PC-9 (cell line): Measurements from ENCODE around the gene CNTNAP5. TPM values are rescaled to one million over a fixed set of nuclear protein-coding genes. Genes with fewer than 3 reads are reported as not detected.

Experiments used
- BruUV-seq: library from RNA; stranded (reverse); fragments of 400-500 nt; replicated peaks from 2 replicates; lab custom pipeline; 2021; lab: Mats Ljungman, UMichigan
- CTCF ChIA-PET: fragments of 300-600 bp; sonication (Branson Sonifier 250); formaldehyde crosslinking; loops from one replicate; lab custom pipeline; 2022; ENCODE audit warnings: antibody characterized with exemption; lab: Charles Lee
- POLR2A ChIA-PET: fragments of 300-600 bp; sonication (Branson Sonifier 250); formaldehyde crosslinking; loops from one replicate; lab custom pipeline; 2022; ENCODE audit warnings: antibody characterized with exemption; ENCODE audit not compliant: unreplicated experiment; lab: Charles Lee
- DNase-seq, 2 experiments: peaks; one replicate each; pipeline versions ENCODE4 v3.0.0 to v3.0.0-alpha.2; 2015 to 2022; ENCODE audit warnings: mixed read lengths in 1 of 2
- H2AFZ ChIP-seq: fragments of 200-600 bp; sonication (generic); 2 replicates; pipeline ENCODE4 v1.8.1; 2017; ENCODE audit warnings: antibody characterized with exemption
- H3F3A ChIP-seq: fragments of 200-600 bp; sonication (generic); 2 replicates; pipeline ENCODE4 v1.8.1; 2017; ENCODE audit warnings: antibody characterized with exemption, mild to moderate bottlenecking, low read depth; ENCODE audit not compliant: insufficient read depth
- H3K27ac ChIP-seq: fragments of 200-600 bp; sonication (generic); 2 replicates; pipeline ENCODE4 v1.6.1; 2016; ENCODE audit warnings: mixed run types
- H3K27me3 ChIP-seq: fragments of 200-600 bp; sonication (generic); 2 replicates; pipeline ENCODE4 v1.6.1; 2016; ENCODE audit warnings: low read depth, mixed run types; ENCODE audit not compliant: insufficient read depth
- H3K36me3 ChIP-seq: fragments of 200-600 bp; sonication (generic); 2 replicates; pipeline ENCODE4 v1.6.1; 2016; ENCODE audit warnings: low read depth, mixed run types
- H3K4me1 ChIP-seq: fragments of 200-600 bp; sonication (generic); replicated peaks from 2 replicates; pipeline ENCODE4 v1.6.1; 2016; ENCODE audit warnings: mixed run types; ENCODE audit not compliant: insufficient read depth
- H3K4me2 ChIP-seq: fragments of 200-600 bp; sonication (generic); 2 replicates; pipeline ENCODE4 v1.6.1; 2017; ENCODE audit warnings: mixed run types
- H3K4me3 ChIP-seq: fragments of 200-600 bp; sonication (generic); 2 replicates; pipeline ENCODE4 v1.6.1; 2016; ENCODE audit warnings: mixed run types
- H3K79me2 ChIP-seq: fragments of 200-600 bp; sonication (generic); 2 replicates; pipeline ENCODE4 v1.6.1; 2017; ENCODE audit warnings: low read depth, mixed run types
- H3K9me2 ChIP-seq: fragments of 200-600 bp; sonication (generic); 2 replicates; pipeline ENCODE4 v1.8.1; 2017; ENCODE audit warnings: mild to moderate bottlenecking; ENCODE audit not compliant: insufficient read depth
- H3K9me3 ChIP-seq: fragments of 200-600 bp; sonication (generic); 2 replicates; pipeline ENCODE4 v1.8.1; 2016; ENCODE audit warnings: low read depth; ENCODE audit not compliant: insufficient read depth
- H4K20me1 ChIP-seq: fragments of 200-600 bp; sonication (generic); 2 replicates; pipeline ENCODE4 v1.8.1; 2017; ENCODE audit not compliant: insufficient read depth
- EZH2 ChIP-seq: fragments of 200-600 bp; sonication (generic); IDR thresholded peaks from 2 replicates; pipeline ENCODE4 v1.8.0; 2017; ENCODE audit warnings: antibody characterized with exemption, low read depth
- intact Hi-C: fragments of 100-400 bp; cut with micrococcal nuclease; formaldehyde crosslinking; loops from one replicate; pipeline ENCODE4 v1.10.0; 2022; ENCODE audit not compliant: unreplicated experiment
- total RNA-seq: library from RNA; stranded (reverse); gene quantifications from 2 replicates; pipeline ENCODE4 v1.2.3, GENCODE V29; 2021
- TF ChIP-seq, protein P1 (sequence below): fragments of 200-600 bp; sonication (generic); conservative IDR thresholded peaks from 2 replicates; pipeline ENCODE4 v1.6.1; 2017; ENCODE audit warnings: mixed run types, antibody characterized with exemption, mild to moderate bottlenecking, moderate library complexity

The CNTNAP5 gene
- total RNA-seq, 1 experiment from 2014 or later = not detected

DNA sequence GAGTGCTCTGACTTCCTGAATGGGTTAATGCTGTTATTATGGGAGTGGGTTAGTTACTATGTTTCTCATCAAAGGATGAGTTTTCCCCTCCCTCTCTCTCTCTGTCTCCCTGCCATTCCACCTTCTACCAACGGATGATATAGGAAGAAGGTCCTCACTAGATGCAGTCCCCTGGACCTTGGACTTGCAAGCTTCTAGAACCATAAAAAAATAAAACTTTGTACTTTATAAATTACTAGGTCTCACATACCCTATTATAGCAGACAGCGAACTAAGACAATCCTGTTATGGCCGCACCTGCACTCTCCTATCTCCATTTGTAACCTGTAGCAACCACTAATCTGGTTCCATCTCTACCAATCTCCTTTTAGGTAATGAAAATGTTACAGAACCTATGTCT, 564.9 kb downstream of the CNTNAP5 start:
- H3K4me2 ChIP-seq = no peak overlapping the region
- TF ChIP-seq, protein P1, sequence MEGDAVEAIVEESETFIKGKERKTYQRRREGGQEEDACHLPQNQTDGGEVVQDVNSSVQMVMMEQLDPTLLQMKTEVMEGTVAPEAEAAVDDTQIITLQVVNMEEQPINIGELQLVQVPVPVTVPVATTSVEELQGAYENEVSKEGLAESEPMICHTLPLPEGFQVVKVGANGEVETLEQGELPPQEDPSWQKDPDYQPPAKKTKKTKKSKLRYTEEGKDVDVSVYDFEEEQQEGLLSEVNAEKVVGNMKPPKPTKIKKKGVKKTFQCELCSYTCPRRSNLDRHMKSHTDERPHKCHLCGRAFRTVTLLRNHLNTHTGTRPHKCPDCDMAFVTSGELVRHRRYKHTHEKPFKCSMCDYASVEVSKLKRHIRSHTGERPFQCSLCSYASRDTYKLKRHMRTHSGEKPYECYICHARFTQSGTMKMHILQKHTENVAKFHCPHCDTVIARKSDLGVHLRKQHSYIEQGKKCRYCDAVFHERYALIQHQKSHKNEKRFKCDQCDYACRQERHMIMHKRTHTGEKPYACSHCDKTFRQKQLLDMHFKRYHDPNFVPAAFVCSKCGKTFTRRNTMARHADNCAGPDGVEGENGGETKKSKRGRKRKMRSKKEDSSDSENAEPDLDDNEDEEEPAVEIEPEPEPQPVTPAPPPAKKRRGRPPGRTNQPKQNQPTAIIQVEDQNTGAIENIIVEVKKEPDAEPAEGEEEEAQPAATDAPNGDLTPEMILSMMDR = no peak
- TF ChIP-seq EZH2 = no peak
- H3K9me2 ChIP-seq = no peaks in the 10 kb centered on the region
- H3K27ac ChIP-seq = no peak overlapping the region
- H3K4me1 ChIP-seq = no peaks in the 10 kb centered on the region
- no peaks in the 10 kb centered on the region for H3K9me3 ChIP-seq
- H4K20me1 ChIP-seq = no peaks in the 10 kb centered on the region
- DNase-seq = no peak
- H3K4me3 ChIP-seq = no peak overlapping the region
- H3F3A ChIP-seq = no peaks in the 10 kb centered on the region
- no peaks in the 10 kb centered on the region for H3K79me2 ChIP-seq
- intact Hi-C loops = no loop called here
- no peak overlapping the region for H2AFZ ChIP-seq
- no peaks in the 10 kb centered on the region for H3K36me3 ChIP-seq
- H3K27me3 ChIP-seq = no peaks in the 10 kb centered on the region
- ChIA-PET POLR2A (no interaction called here), CTCF (no interaction called here)
- BruUV-seq = no TSS peak

DNA sequence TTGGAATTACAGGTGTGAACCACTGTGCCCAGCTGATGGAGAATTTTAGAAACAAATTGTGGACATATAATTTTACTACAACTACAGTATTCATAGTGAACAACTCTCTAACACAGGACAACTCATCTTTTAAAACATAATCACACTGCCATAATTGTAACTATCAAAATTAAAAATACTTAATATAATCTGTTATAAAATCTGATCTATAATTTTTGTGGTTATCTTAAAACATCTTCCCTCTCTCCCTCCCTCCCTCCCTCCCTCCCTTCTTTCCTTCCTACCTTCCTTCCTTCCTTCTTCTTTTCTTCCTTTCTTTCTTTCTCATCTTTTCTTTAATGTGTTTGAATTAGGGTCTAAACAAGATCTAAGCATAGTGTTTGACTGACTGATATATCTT, 577.7 kb downstream of the CNTNAP5 start:
- Histone ChIP-seq H3K27me3 (no peaks in the 10 kb centered on the region), H3K9me2 (no peaks in the 10 kb centered on the region), H3K9me3 (no peaks in the 10 kb centered on the region), H4K20me1 (no peaks in the 10 kb centered on the region), H2AFZ (no peak overlapping the region), H3K79me2 (no peaks in the 10 kb centered on the region), H3K36me3 (no peaks in the 10 kb centered on the region), H3K4me3 (no peak overlapping the region), H3F3A (no peaks in the 10 kb centered on the region), H3K4me2 (no peak overlapping the region), H3K4me1 (no peaks in the 10 kb centered on the region), H3K27ac (no peak overlapping the region)
- ChIA-PET CTCF (no interaction called here), POLR2A (no interaction called here)
- no peak for DNase-seq
- intact Hi-C loops = no loop called here
- no TSS peak for BruUV-seq
- TF ChIP-seq, protein P1 = no peak
- no peak for TF ChIP-seq EZH2

DNA sequence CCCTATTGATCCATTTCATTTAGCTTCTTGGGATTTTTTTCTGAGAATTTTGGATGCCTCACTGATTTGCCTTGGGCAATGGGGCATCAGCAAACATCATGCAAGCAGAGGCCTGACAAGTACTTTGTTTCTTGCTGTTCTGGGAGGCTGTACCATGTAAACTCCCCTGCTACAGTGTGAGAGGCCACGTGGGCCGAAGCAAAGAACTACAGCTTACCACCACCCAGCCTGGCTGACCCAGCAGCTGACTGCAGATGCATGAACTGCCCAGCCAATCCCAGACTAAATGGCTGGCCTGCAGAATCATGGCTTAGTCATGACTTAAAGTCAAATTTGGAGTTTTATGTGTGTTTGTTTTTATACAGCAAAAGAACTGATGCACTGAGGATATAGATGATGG, 579.9 kb downstream of the CNTNAP5 start:
- no peak overlapping the region for H3K4me2 ChIP-seq
- H3F3A ChIP-seq = no peaks in the 10 kb centered on the region
- H4K20me1 ChIP-seq = no peaks in the 10 kb centered on the region
- H3K79me2 ChIP-seq = no peaks in the 10 kb centered on the region
- no peak overlapping the region for H2AFZ ChIP-seq
- TF ChIP-seq, protein P1 = no peak
- no peak for TF ChIP-seq EZH2
- no peaks in the 10 kb centered on the region for H3K9me2 ChIP-seq
- no peak overlapping the region for H3K4me3 ChIP-seq
- H3K27ac ChIP-seq = no peak overlapping the region
- DNase-seq = no peak
- CTCF ChIA-PET = no interaction called here
- POLR2A ChIA-PET = no interaction called here
- no TSS peak for BruUV-seq
- intact Hi-C loops = no loop called here
- no peaks in the 10 kb centered on the region for H3K36me3 ChIP-seq
- H3K27me3 ChIP-seq = no peaks in the 10 kb centered on the region
- no peaks in the 10 kb centered on the region for H3K4me1 ChIP-seq
- no peaks in the 10 kb centered on the region for H3K9me3 ChIP-seq
